Hematopoietic multipotent progenitor cell treated with erythropoietin and hydrocortisone succinate and interleukin-3 and kit ligand, for 8 days (in vitro differentiated cells): ENCODE measurements around the gene LMAN2L.
"Not testable (repeated sequence)": the region's sequence is repeated elsewhere in the genome, so short reads cannot be mapped to it uniquely, and the experiment has no call there.

Source experiments
- DNase-seq: peaks from one replicate; pipeline ENCODE4 v3.0.0-alpha.2; 2015

Gene LMAN2L

GRCh38 chr2:96687266-96687665, 52.6 kb downstream of the LMAN2L start:
- DNase-seq: no peak

- DNase-seq: no peak
Measured at GRCh38 chr2:96685577-96686459, 54.0 kb downstream of the LMAN2L start.

GRCh38 chr2:96684883-96685576, 54.8 kb downstream of the LMAN2L start:
- DNase-seq: no peak

DNA sequence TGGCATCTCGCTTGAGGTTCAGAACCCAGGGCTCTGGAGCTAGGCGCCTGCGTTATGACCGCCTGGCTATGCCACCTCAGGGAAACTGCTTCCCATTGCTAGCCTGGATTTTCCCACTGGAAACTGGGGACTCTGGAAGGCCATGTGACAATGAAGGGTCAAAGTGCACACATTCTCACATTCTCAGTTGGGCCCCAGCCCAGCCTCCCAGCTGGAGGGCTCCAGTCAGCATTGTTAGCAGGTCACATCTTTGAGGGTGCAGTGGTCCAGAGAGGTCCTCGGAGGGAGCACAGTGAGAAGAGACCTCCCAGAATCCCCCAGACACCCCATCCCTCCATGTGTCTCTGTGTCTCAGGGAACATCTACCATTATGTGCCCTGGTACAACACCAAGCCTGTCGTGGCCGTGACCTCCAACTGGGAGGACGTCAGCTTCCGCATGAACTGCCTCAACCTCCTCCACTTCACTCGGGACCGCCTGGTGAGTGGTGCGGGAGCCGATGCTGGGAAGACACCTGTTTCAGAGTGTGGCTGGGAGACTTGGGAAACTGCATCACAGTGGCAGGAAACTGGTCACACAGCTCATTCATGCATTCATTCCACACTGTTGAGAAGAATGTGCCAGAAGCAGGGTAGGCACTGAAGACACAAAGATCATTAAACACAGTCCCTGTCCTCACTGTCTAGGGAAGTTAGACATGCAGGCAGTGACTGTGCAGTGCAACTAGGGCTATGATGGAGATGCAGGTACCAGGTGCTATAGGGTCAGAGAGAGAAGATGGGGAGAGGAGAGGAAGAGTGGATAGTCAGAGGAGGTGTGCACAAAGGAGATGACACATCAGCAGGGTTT, 55.7 kb downstream of the LMAN2L start:
- DNase-seq: no peak

GRCh38 chr2:96683307-96683706, 56.6 kb downstream of the LMAN2L start:
- DNase-seq: no peak

GRCh38 chr2:96681540-96681939, 58.3 kb downstream of the LMAN2L start:
- DNase-seq: no peak

GRCh38 chr2:96680561-96681141, 59.2 kb downstream of the LMAN2L start:
- DNase-seq: no peak

GRCh38 chr2:96679848-96680247, 60.0 kb downstream of the LMAN2L start:
- no peak for DNase-seq

GRCh38 chr2:96669539-96670215, 70.2 kb downstream of the LMAN2L start:
- no peak for DNase-seq

DNA sequence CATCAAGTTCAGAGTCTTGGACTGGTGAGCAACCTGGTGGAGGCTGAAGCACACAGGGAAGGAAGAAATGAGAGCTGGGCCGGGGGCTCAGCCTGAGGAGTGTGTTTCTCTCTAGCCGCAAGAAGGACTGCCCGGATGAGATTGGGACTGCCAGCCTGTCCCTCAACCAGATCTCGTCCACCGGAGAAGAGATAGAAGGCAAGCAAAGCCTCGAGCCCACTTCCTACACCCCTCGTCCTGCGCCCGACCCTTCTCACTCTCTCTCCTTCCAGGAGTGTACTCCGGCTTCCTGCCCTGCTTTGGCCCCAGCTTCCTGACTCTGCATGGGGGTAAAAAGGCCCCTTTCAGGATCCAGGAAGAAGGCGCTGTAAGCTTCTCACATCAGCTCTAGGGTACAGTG, 71.1 kb downstream of the LMAN2L start:
- DNase-seq: no peak

DNA sequence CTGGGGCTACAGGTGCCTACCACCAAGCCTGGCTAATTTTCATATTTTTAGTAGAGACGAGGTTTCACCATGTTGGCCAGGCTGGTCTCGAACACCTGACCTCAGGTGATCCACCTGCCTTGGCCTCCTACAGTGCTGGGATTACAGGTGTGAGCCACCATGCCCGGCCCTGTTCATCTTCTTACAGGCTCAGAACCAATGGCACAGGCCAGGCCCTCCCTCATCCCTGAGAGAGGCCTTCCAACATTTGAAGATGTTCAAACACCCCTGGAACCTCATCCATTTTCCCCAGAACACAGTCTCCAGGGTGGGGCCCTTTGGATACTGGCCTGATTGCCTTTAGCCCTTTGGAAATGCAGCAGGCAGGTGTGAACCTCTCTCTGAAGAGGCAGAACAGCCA, 74.1 kb downstream of the LMAN2L start:
- not testable (repeated sequence) for DNase-seq

DNA sequence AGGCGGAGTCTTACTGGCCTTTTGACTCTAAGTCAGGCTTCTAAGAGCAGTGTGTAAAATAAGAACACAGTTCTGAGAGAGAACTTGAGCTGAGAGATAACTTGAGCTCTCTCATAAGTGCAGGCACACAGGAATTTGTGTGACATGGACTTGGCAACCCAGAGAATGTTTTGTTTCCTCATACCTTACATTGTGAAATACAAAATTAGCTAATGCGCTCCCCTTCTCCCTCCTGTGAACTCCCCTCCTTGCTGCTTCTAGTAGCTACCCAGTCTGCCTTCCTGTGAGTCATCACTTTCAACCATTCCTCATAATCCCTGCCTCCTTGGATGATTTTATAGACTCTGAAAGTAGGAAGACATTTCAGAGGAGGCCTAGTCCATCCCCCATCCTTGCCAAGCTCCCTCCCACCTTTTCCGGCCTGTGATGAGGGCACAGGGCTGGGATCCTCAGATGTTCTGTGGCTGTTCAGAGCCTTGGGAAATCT, 74.7 kb downstream of the LMAN2L start:
- no peak for DNase-seq

- DNase-seq: no peak
Measured at GRCh38 chr2:96664366-96664925, 75.4 kb downstream of the LMAN2L start.

- DNase-seq: no peak
Measured at GRCh38 chr2:96663829-96664228, 76.0 kb downstream of the LMAN2L start.

- no peak for DNase-seq
Measured at GRCh38 chr2:96663177-96663576, 76.7 kb downstream of the LMAN2L start.

DNA sequence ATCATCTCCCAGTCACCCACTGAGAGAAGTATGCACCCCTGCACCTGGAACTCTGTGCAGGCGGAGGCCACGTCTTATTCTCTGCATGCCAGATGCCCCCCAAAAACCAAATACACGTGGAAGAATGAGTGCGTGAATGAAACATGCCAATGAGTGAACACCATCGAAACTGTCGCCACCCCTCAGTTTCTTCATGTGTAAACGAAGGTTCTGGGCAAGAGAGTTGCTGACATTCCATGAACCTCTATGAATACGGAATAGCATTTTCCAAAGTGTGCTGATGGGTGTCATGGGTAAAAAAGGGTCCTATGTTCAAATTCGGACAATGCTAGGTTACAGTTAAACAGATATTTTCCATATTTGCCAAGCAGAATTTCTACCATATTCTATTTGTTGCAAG, 77.5 kb downstream of the LMAN2L start:
- DNase-seq: no peak

DNA sequence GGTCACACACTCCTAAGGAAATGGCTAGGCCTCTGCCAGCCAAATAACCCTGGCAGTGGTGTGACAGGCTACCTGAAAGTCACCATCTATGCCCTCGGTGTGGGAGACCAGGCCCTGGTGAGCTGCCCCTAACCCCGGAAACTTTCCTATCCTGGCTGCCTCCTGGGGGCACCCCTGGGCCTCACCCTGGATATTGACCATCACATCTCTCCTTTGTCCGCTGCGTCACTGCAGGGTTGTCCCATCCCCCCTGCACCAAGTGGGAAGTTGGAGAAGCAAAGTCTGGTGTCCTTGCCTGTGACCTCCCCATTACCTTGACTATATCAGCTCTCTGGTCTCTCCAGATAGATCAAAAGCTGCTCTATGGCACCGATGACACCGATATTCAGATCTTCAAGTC, 78.5 kb downstream of the LMAN2L start:
- DNase-seq: no peak

- DNase-seq: no peak
Measured at GRCh38 chr2:96656540-96656939, 83.3 kb downstream of the LMAN2L start.
